Smooth muscle cell (in vitro differentiated cells): ENCODE data around the gene NRROS. TPM values are rescaled to one million over a fixed set of nuclear protein-coding genes. Genes with fewer than 3 reads are reported as not detected.

Experiments used
- DNase-seq: peaks from one replicate; lab custom pipeline; 2025; ENCODE audit not compliant: unreplicated experiment; lab: John Stamatoyannopoulos, UW
- H2AFZ ChIP-seq: fragments of 200-600 bp; sonication (generic); 2 replicates; pipeline ENCODE4 v1.6.0; 2016; ENCODE audit warnings: antibody characterized with exemption, low read depth, mild to moderate bottlenecking
- H3F3A ChIP-seq: fragments of 200-600 bp; sonication (generic); 2 replicates; pipeline ENCODE4 v1.6.0; 2017; ENCODE audit warnings: antibody characterized with exemption, low read depth
- H3K27ac ChIP-seq: fragments of 200-600 bp; sonication (generic); 2 replicates; pipeline ENCODE4 v1.5.1; 2016; ENCODE audit warnings: low read depth, mild to moderate bottlenecking
- H3K27me3 ChIP-seq: fragments of 200-600 bp; sonication (generic); 2 replicates; pipeline ENCODE4 v1.6.1; 2016; ENCODE audit warnings: low read depth, mild to moderate bottlenecking
- H3K36me3 ChIP-seq: fragments of 200-600 bp; sonication (generic); 2 replicates; pipeline ENCODE4 v1.5.1; 2016; ENCODE audit warnings: low read depth
- H3K4me1 ChIP-seq: fragments of 200-600 bp; sonication (generic); 2 replicates; pipeline ENCODE4 v1.5.1; 2016; ENCODE audit warnings: low read depth
- H3K4me2 ChIP-seq: fragments of 200-600 bp; sonication (generic); 2 replicates; pipeline ENCODE4 v1.6.0; 2016; ENCODE audit warnings: mild to moderate bottlenecking
- H3K4me3 ChIP-seq: fragments of 200-600 bp; sonication (generic); 2 replicates; pipeline ENCODE4 v1.5.1; 2016; ENCODE audit warnings: mild to moderate bottlenecking
- H3K79me2 ChIP-seq: fragments of 200-600 bp; sonication (generic); 2 replicates; pipeline ENCODE4 v1.6.0; 2016; ENCODE audit warnings: low read depth, mild to moderate bottlenecking
- H3K9ac ChIP-seq: fragments of 200-600 bp; sonication (generic); 2 replicates; pipeline ENCODE4 v1.6.0; 2016; ENCODE audit warnings: low read depth
- H3K9me3 ChIP-seq: fragments of 200-600 bp; sonication (generic); replicated peaks from 2 replicates; pipeline ENCODE4 v1.5.1; 2016; ENCODE audit warnings: low read depth
- H4K20me1 ChIP-seq: fragments of 200-600 bp; sonication (generic); 2 replicates; pipeline ENCODE4 v1.6.0; 2016; ENCODE audit warnings: low read depth
- CTCF ChIP-seq: fragments of 200-600 bp; sonication (generic); IDR thresholded peaks from 2 replicates; pipeline ENCODE4 v1.5.1; 2017; ENCODE audit warnings: borderline replicate concordance, mild to moderate bottlenecking, antibody characterized with exemption; ENCODE audit not compliant: insufficient read depth, poor library complexity, severe bottlenecking
- WGBS: methylation state at CpG from one replicate; pipeline ENCODE4 v1.1.7; 2016; ENCODE audit warnings: low lambda C conversion rate; 5-methylcytosine and 5-hydroxymethylcytosine counted together
- polyA plus RNA-seq: library from polyadenylated mRNA; unstranded; fragments of >200 nt; fragmentation: Nextera tagmentation; extraction: Ambion mirVana; gene quantifications from 2 replicates; pipeline ENCODE4 v1.2.1, GENCODE V29; 2016
- total RNA-seq: library from RNA; depleted of rRNA; stranded (reverse); fragments of >200 nt; gene quantifications from 2 replicates; pipeline ENCODE4 v1.2.3, GENCODE V29; 2014

The NRROS gene
- total and polyA plus RNA-seq, 2 experiments from 2014 or later = 0.45 TPM; not detected in 1

- no peak overlapping the region for H3K27ac ChIP-seq
- H3K36me3 ChIP-seq = no peaks in the 10 kb centered on the region
- no peaks in the 10 kb centered on the region for H3K27me3 ChIP-seq
- H3K4me1 ChIP-seq = no peaks in the 10 kb centered on the region
- no peak overlapping the region for H3K9ac ChIP-seq
- no peaks in the 10 kb centered on the region for H3K79me2 ChIP-seq
- H3F3A ChIP-seq = no peaks in the 10 kb centered on the region
- H3K4me3 ChIP-seq = no peak overlapping the region
- no peaks in the 10 kb centered on the region for H4K20me1 ChIP-seq
- H3K4me2 ChIP-seq = no peak overlapping the region
- H2AFZ ChIP-seq = no peak overlapping the region
- DNase-seq = no peak
- no peak for TF ChIP-seq CTCF
- WGBS = 81% methylated on average over 7 of the region's 7 CpGs
- H3K9me3 ChIP-seq = no peaks in the 10 kb centered on the region
These were observed 60.3 kb downstream of the NRROS start for GRCh38 chr3:196699749-196700148.

DNA sequence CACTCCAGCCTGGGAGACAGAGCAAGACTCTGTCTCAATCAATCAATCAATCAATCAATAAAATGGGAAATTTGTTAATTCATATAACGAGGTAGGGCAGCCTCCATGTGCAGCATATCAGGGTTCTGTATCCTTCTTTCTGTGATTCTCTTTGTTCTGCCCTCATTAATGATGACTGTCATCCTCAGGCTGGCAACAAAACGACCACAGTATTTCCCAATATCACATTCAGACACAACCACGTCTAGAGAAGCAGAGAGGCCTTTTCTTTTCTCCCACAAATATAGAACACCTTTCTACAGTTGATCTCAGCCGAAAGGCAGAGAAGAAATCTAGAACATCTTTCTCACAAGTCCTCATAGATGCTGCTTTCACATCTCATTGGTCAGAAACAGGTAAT lies 61.3 kb downstream of the NRROS start:
- H3K9ac ChIP-seq = no peak overlapping the region
- 90% methylated on average over 4 of the region's 4 CpGs for WGBS
- H3K27me3 ChIP-seq = no peaks in the 10 kb centered on the region
- no peaks in the 10 kb centered on the region for H4K20me1 ChIP-seq
- TF ChIP-seq CTCF = no peak
- H2AFZ ChIP-seq = no peak overlapping the region
- H3K9me3 ChIP-seq = no peaks in the 10 kb centered on the region
- no peak overlapping the region for H3K27ac ChIP-seq
- no peak for DNase-seq
- no peak overlapping the region for H3K4me3 ChIP-seq
- no peaks in the 10 kb centered on the region for H3K79me2 ChIP-seq
- no peaks in the 10 kb centered on the region for H3K36me3 ChIP-seq
- no peaks in the 10 kb centered on the region for H3K4me1 ChIP-seq
- no peaks in the 10 kb centered on the region for H3F3A ChIP-seq
- H3K4me2 ChIP-seq = no peak overlapping the region

DNA sequence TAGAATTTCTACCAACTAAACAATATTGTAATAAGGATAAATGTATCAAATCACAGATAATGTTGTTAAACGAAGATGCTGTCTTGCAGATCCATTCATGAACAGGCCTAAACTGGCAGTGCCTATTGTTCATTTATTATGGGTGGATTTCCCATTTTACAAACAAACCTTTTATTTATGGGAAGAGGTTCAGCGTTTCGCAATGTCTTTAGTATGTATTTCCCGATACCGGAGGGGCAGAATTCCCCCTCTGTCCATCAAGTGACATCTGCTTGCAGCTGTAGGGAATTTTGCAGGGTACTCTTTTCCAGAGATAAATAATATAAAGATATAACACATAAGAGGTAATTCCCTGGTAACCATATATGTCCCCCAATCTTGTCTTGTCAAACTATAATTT lies 66.8 kb downstream of the NRROS start:
- H4K20me1 ChIP-seq = no peaks in the 10 kb centered on the region
- H3K27ac ChIP-seq = no peak overlapping the region
- TF ChIP-seq CTCF = no peak
- 85% methylated on average over 5 of the region's 5 CpGs for WGBS
- DNase-seq = no peak
- no peak overlapping the region for H3K9ac ChIP-seq
- no peak overlapping the region for H3K4me3 ChIP-seq
- no peak overlapping the region for H3K4me2 ChIP-seq
- peaks cover 2% of the 10 kb centered on the region for H3F3A ChIP-seq
- no peak overlapping the region for H2AFZ ChIP-seq
- H3K27me3 ChIP-seq = no peaks in the 10 kb centered on the region
- H3K4me1 ChIP-seq = peaks cover 5% of the 10 kb centered on the region
- no peaks in the 10 kb centered on the region for H3K79me2 ChIP-seq
- H3K36me3 ChIP-seq = no peaks in the 10 kb centered on the region
- no peaks in the 10 kb centered on the region for H3K9me3 ChIP-seq

DNA sequence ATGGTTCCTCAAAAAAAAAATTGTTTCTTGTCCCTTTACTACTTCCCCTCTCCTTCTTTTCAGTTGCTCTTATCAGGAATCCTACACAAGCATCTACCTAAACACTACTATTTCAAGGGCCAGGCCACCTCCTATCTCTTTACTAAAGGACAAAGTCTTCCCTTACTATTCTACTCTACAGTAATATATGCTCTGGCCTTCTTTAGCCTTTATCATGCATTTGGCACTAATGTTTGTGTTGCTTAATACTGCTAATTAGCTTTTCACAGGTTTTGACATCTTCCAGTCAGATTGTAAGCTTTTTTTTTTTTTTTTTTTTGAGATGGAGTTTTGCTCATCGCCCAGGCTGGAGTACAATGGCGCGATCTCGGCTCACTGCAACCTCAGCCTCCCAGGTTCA lies 67.2 kb downstream of the NRROS start:
- H3K79me2 ChIP-seq = no peaks in the 10 kb centered on the region
- peaks cover 5% of the 10 kb centered on the region for H3K4me1 ChIP-seq
- no peak overlapping the region for H3K4me3 ChIP-seq
- H3K9ac ChIP-seq = no peak overlapping the region
- no peaks in the 10 kb centered on the region for H3K27me3 ChIP-seq
- DNase-seq = no peak
- 99% methylated on average over 4 of the region's 4 CpGs for WGBS
- no peaks in the 10 kb centered on the region for H4K20me1 ChIP-seq
- H3K27ac ChIP-seq = no peak overlapping the region
- no peaks in the 10 kb centered on the region for H3K36me3 ChIP-seq
- no peaks in the 10 kb centered on the region for H3K9me3 ChIP-seq
- H3F3A ChIP-seq = peaks cover 6% of the 10 kb centered on the region
- no peak overlapping the region for H2AFZ ChIP-seq
- H3K4me2 ChIP-seq = no peak overlapping the region
- no peak for TF ChIP-seq CTCF
